Tibial artery (tissue), 4 donors: ENCODE data around the gene MPO.

ENCODE experiments used
- DNase-seq, 2 donors: peaks; one replicate each; pipeline ENCODE4 v3.0.0-alpha.2; 2019
- H3K27ac ChIP-seq, 2 donors: fragments of 200-600 bp; sonication (generic) in 1 of 2; 1 replicate in 1 of 2; 2 replicates in 1 of 2; pipeline ENCODE4 v1.5.1; 2018 to 2019; ENCODE audit warnings: mild to moderate bottlenecking in 1 of 2
- H3K27me3 ChIP-seq, 2 donors: fragments of 200-600 bp; sonication (generic) in 1 of 2; one replicate each; pipeline versions ENCODE4 v1.5.1 to v1.6.0; 2016 to 2019
- H3K36me3 ChIP-seq, 3 donors: fragments of 200-600 bp; sonication (generic) in 2 of 3; one replicate each; pipeline ENCODE4 v1.5.1; 2016 to 2019; ENCODE audit warnings: mild to moderate bottlenecking in 2 of 3
- H3K4me1 ChIP-seq, 4 donors: fragments of 200-600 bp; sonication (generic) in 2 of 4; 1 replicate in 3 of 4; 2 replicates in 1 of 4; pipeline ENCODE4 v1.5.1; 2016 to 2019
- H3K4me3 ChIP-seq, 2 donors: fragments of 200-600 bp; sonication (generic) in 1 of 2; 1 replicate in 1 of 2; 2 replicates in 1 of 2; pipeline ENCODE4 v1.5.1; 2018 to 2019; ENCODE audit warnings: mild to moderate bottlenecking in 2 of 2
- H3K9me3 ChIP-seq, 3 donors: fragments of 200-600 bp; sonication (generic) in 1 of 3; one replicate each; pipeline ENCODE4 v1.5.1; 2016 to 2019
- intact Hi-C: fragments of 100-400 bp; cut with DNase I; formaldehyde crosslinking; loops from one replicate; pipeline ENCODE4 v1.15.0; 2023; ENCODE audit warnings: low total_unique reads
- TF ChIP-seq, protein P1 (sequence below), 2 experiments: fragments of 200-600 bp in 1 of 2; fragments of 450-650 bp in 1 of 2; IDR thresholded peaks; one replicate each; pipeline ENCODE4 v1.5.1; 2017 to 2019; ENCODE audit warnings: antibody characterized with exemption in 2 of 2, mild to moderate bottlenecking in 1 of 2, moderate library complexity in 1 of 2

MPO gene

DNA sequence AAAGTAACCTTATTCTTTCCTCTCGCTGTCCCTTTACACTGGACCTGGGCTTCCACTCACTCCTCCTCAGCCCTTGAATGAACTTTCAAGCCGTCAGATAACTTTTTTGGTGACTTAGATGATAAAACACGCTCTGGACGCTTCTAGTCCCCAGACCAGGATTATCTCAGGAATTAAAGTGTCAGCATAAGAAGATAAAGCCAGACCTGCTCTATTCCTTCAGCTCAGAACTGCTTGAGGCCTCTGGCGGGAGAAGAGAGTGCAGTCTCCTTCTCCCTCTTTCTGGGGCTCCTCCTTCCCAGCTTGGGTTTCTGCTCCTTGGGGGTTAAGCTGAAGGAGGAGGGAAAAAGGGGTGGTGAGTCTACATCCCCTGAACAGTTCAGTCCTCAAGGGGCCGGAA lies 35.8 kb downstream of the MPO start:
- intact Hi-C loops = no loop called here
- Histone ChIP-seq H3K9me3 (no peaks in the 10 kb centered on the region), H3K36me3 (no peaks in the 10 kb centered on the region), H3K27me3 (peaks cover 0 to 66% of the 10 kb centered on the region in 2 donors), H3K4me1 (peaks cover 0 to 13% (median 9%) of the 10 kb centered on the region in 4 donors), H3K27ac (no peak overlapping the region), H3K4me3 (no peak overlapping the region)
- TF ChIP-seq, protein P1, sequence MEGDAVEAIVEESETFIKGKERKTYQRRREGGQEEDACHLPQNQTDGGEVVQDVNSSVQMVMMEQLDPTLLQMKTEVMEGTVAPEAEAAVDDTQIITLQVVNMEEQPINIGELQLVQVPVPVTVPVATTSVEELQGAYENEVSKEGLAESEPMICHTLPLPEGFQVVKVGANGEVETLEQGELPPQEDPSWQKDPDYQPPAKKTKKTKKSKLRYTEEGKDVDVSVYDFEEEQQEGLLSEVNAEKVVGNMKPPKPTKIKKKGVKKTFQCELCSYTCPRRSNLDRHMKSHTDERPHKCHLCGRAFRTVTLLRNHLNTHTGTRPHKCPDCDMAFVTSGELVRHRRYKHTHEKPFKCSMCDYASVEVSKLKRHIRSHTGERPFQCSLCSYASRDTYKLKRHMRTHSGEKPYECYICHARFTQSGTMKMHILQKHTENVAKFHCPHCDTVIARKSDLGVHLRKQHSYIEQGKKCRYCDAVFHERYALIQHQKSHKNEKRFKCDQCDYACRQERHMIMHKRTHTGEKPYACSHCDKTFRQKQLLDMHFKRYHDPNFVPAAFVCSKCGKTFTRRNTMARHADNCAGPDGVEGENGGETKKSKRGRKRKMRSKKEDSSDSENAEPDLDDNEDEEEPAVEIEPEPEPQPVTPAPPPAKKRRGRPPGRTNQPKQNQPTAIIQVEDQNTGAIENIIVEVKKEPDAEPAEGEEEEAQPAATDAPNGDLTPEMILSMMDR (IDR thresholded peaks at IDR 0.05) = no peak
- no peak for DNase-seq

DNA sequence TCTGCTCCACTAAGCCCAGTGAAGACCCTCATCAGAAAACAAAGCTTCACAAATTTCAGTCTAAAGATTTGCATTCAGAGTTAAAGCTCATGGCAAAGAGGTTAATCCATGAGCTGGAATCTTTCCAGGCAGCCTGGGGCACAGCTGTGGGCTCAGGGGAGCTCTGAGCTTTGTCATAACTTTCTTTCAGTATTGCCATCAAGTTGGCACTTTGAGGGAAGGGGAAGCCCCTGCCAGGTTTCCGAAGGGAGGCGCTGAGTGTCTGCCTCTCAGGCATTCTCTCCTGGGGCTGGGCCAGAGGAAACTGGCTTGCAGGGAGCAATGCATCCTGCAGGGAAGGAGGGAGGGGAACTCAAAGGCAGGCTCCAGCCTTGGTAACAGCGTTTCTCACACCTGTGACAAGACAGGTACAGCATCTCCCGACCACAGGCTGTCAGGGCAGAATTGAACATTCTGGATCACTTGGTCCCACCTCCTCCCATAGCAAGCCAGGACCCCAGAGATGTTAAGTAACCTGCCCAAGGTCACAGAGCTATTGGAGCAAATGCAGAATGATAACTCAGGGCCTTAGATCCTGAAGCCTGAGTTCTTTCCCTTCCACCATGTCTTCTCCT lies 38.5 kb downstream of the MPO start:
- Histone ChIP-seq H3K4me1 (no peaks in the 10 kb centered on the region), H3K36me3 (no peaks in the 10 kb centered on the region), H3K27me3 (peaks cover 0 to 61% of the 10 kb centered on the region in 2 donors), H3K9me3 (no peaks in the 10 kb centered on the region), H3K4me3 (no peak overlapping the region), H3K27ac (no peak overlapping the region)
- DNase-seq = no peak
- TF ChIP-seq, protein P1 (IDR thresholded peaks at IDR 0.05) = no peak
- intact Hi-C loops = no loop called here

DNA sequence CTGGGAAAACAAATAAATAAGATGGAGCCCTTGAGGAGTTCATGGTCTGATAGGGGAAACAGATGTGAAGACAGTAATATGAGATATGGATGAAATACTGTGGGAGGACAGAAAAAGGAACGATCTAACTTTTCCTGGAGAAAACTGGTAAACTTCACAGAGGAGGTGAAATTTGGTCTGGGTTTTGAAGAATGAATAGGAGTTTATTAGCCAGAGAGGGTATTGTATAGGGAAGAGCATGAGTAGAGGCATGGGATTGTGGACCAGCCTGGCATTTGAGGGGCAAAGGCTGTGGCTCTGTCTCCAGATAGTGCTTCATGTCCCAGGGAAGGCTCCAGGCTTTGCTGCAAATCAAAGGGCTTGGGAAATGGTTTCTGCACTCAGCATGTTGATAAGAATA lies 40.7 kb downstream of the MPO start:
- H3K9me3 ChIP-seq = no peaks in the 10 kb centered on the region
- H3K27ac ChIP-seq = no peak overlapping the region
- H3K27me3 ChIP-seq = peaks cover 0 to 44% of the 10 kb centered on the region in 2 donors
- H3K4me3 ChIP-seq = no peak overlapping the region
- intact Hi-C loops = no loop called here
- TF ChIP-seq, protein P1 (IDR thresholded peaks at IDR 0.05) = no peak
- H3K4me1 ChIP-seq = no peaks in the 10 kb centered on the region
- no peak for DNase-seq
- H3K36me3 ChIP-seq = no peaks in the 10 kb centered on the region

DNA sequence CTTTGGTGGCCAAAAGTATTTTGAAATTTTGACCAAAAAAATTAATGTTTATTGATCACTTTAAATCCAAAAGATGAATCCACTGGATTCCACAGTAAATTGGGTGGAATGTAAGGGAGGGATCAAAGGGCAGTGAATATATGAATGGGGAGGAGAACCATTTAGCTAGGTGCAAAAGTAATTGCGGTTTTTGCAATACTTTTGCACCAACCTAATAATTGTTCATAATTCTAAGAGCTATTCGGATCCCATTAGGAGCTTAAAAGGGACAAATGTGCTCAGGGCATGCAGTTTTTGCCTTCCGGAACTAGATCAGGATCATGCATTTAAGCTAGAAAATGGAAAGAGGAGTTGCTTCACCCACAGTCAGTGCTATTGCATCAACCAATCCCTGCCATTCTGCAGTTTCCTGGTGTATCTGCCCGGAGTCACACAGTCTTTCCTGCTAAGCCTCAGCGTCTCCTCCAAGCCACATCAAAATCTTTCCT lies 42.5 kb downstream of the MPO start, which contains the start of gene LPO:
Gene LPO, plus strand, starts transcription at position 438 of the 488 bp plus-strand sequence. CDS start 4,396 bp downstream, outside the sequence.
- Histone ChIP-seq H3K9me3 (no peaks in the 10 kb centered on the region), H3K27ac (no peak within 1 kb of the TSS), H3K4me3 (no peak within 1 kb of the TSS), H3K27me3 (peaks cover 0 to 46% of the 10 kb centered on the region in 2 donors), H3K4me1 (no peaks in the 10 kb centered on the region), H3K36me3 (no peaks in the 10 kb centered on the region)
- intact Hi-C loops = no loop called here
- TF ChIP-seq, protein P1 (IDR thresholded peaks at IDR 0.05) = no peak
- no peak for DNase-seq

DNA sequence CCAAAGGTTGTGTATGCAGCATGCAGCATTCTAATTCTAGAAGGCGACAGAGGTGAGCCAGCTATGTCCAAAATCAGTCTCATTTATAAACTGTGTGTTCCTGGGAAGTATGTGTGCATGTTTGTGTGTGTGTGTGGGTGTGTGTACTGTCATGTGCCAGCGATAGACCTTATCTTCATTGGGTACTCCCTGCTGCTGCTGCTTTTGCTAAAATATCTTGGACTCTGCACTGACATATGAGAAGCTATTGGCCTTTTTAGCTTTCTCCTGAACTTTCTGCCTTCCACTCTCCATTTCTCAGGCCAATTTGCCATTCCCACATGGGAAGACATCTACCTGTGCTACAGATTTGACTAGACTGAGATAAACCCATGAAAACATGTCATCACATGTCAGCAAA lies 44.3 kb downstream of the MPO start:
- Histone ChIP-seq H3K9me3 (no peaks in the 10 kb centered on the region), H3K27ac (no peak overlapping the region), H3K4me3 (no peak overlapping the region), H3K36me3 (no peaks in the 10 kb centered on the region), H3K4me1 (no peaks in the 10 kb centered on the region), H3K27me3 (peaks cover 0 to 41% of the 10 kb centered on the region in 2 donors)
- TF ChIP-seq, protein P1 (IDR thresholded peaks at IDR 0.05) = no peak
- DNase-seq = no peak
- intact Hi-C loops = no loop called here
